GM13976 (cell line): Measurements from ENCODE around the gene LCE1E.

Source experiments
- DNase-seq: peaks from one replicate; pipeline ENCODE4 v3.0.0; 2012; ENCODE audit warnings: low spot score
- in situ Hi-C: fragments of 300-500 bp; cut with MboI; formaldehyde crosslinking; loops from one replicate; pipeline ENCODE4 v1.12.0; 2022; ENCODE audit warnings: low sequenced_read_pairs, mixed read lengths, inconsistent platforms; ENCODE audit not compliant: unreplicated experiment
- TF ChIP-seq, protein P1 (sequence below): IDR thresholded peaks from 2 replicates; pipeline ENCODE4 v1.5.1; 2012; ENCODE audit warnings: borderline replicate concordance, mild to moderate bottlenecking; ENCODE audit not compliant: insufficient read depth; ENCODE audit errors: extremely low read depth, missing control alignments, control extremely low read depth

Gene LCE1E

GRCh38 chr1:152747831-152748230, 38.2 kb upstream of the LCE1E start:
- TF ChIP-seq, protein P1, sequence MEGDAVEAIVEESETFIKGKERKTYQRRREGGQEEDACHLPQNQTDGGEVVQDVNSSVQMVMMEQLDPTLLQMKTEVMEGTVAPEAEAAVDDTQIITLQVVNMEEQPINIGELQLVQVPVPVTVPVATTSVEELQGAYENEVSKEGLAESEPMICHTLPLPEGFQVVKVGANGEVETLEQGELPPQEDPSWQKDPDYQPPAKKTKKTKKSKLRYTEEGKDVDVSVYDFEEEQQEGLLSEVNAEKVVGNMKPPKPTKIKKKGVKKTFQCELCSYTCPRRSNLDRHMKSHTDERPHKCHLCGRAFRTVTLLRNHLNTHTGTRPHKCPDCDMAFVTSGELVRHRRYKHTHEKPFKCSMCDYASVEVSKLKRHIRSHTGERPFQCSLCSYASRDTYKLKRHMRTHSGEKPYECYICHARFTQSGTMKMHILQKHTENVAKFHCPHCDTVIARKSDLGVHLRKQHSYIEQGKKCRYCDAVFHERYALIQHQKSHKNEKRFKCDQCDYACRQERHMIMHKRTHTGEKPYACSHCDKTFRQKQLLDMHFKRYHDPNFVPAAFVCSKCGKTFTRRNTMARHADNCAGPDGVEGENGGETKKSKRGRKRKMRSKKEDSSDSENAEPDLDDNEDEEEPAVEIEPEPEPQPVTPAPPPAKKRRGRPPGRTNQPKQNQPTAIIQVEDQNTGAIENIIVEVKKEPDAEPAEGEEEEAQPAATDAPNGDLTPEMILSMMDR, result no peak
- DNase-seq, result no peak
- in situ Hi-C loops, result no loop called here

GRCh38 chr1:152752225-152752624, 33.8 kb upstream of the LCE1E start:
- in situ Hi-C loops, result no loop called here
- TF ChIP-seq, protein P1, result no peak
- no peak for DNase-seq

GRCh38 chr1:152753586-152753985, 32.5 kb upstream of the LCE1E start:
- TF ChIP-seq, protein P1, result no peak
- in situ Hi-C loops, result no loop called here
- DNase-seq, result no peak

DNA sequence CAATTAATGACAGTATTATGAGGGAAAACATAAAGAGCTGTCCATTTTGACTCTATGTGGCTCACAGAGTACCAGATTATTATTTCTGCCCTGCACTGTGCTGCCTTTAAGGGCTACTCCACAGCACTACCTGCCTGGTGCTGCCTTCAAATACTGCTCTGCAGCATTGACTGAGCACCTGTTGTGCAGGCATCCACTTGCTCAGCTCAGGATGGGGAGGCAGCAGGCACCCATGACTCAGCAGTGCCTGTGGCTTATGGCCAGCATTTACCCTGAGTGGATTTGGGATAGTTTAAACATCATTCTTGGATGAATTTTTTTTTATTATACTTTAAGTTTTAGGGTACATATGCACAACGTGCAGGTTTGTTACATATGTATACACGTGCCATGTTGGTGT, 29.2 kb upstream of the LCE1E start:
- in situ Hi-C loops, result no loop called here
- DNase-seq, result no peak
- TF ChIP-seq, protein P1, result no peak

DNA sequence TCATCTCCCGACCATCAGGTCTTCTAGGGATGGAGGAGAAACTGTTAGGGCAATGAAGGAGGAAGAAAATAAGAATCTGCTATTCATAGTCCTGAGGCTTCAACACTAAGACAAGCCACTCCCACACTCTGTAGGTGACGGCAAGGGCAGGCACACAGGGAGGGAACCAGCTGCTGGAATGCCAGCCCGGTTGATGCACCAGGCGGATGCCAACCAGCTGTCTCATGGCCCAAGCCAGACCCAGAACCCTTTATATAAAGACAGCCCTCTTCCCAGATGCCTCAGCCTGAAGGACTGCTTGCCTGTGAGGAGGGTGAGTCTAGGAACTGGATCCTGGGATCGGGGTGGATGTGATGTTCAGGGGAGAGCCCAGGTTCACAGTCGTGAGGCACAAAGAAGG, 28.3 kb upstream of the LCE1E start, which contains the start of gene KPRP:
KPRP (plus strand) TSS at position 279 of the 400 bp plus-strand sequence. CDS start 1,564 bp downstream, outside the sequence.
- TF ChIP-seq, protein P1, result no peak
- in situ Hi-C loops, result no loop called here
- DNase-seq, result no peak

GRCh38 chr1:152758636-152759035, 27.4 kb upstream of the LCE1E start:
- in situ Hi-C loops, result no loop called here
- no peak for DNase-seq
- TF ChIP-seq, protein P1, result no peak
